Cortex of kidney (tissue), 1 donor: ENCODE results near the gene SESTD1.

Source experiments
- DNase-seq: peaks from one replicate; lab custom pipeline; 2025; lab: John Stamatoyannopoulos, UW

Gene SESTD1

GRCh38 chr2:179184610-179185009 is 80.0 kb downstream of the SESTD1 start:
- no peak for DNase-seq

DNA sequence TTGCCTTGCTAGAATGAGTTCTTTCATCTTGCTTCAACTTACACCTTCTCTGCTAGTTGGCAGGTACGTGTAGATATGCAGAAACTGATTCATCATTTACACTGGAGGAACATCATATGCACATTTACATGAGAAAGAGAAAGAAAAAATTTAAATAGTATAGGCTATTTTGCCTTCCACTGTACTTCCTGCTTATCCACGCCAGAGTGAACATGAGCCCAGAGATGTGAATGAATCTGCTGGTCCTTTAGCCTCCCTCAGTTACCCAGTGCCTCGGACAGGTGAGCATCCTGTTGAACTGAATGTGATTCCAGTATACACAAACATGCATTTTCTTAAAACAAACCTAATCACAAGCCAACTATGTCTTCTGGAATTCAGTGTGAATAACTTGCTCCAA is 83.6 kb downstream of the SESTD1 start:
- no peak for DNase-seq

- DNase-seq = no peak
Measured at GRCh38 chr2:179180242-179180641, 84.4 kb downstream of the SESTD1 start.

- no peak for DNase-seq
Measured at GRCh38 chr2:179179719-179180118, 84.9 kb downstream of the SESTD1 start.

DNA sequence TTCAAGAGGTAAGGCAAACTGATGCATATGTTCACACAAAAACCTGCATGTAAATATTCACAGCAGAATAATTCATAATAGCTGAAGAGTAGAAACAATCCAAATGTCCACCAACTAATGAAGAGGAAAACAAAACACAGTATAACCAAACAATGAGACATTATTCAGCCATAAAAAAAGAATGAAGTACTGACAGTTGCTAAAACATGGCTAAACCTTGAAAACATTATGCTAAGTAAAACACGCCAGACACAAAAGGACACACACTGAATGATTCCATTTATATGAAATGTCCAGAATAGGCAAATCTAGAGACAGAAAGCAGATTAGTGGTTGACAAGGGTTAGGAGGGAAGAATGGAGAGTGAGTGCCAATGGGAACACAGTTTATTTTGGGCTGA is 86.9 kb downstream of the SESTD1 start:
- no peak for DNase-seq

DNA sequence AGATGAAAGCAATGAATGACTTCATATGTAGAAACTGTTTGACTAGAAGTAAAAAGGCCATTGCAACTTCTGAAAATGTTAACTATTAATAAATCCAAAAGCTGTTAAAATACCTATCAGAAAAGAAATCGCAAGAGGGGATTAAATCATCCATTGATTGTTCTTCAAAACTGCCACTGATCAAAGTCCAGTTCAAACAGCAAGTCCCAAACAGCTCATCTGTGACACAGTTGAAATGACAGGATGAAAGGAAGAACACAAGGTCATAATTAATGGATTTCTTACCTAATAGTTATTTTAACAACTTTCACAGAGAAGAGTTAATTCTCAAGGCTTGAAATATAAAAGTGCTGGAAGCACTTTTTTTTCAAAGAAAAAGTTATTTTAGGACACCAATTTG is 90.4 kb downstream of the SESTD1 start:
- DNase-seq = no peak

- no peak for DNase-seq
Measured at GRCh38 chr2:179172894-179173293, 91.7 kb downstream of the SESTD1 start.

- DNase-seq = no peak
Measured at GRCh38 chr2:179171371-179171770, 93.3 kb downstream of the SESTD1 start.

DNA sequence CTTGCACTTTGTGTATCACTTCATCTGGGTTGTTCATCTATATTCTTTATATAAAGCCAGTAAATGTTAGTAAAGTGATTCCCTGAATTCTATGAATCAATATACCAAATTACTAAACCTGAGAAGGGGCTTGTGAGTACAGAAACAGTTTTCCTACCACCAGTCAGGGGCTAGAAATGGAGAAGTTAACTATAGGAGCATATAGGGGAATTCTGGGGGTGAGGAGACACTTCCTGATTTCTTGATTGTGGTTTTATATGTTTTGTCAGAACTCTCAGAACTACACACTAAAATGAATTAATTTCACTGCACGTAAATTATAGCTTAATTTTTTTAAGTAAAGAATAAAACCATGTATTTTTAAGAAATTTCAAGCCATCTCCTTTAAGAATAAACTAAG is 93.7 kb downstream of the SESTD1 start:
- no peak for DNase-seq

DNA sequence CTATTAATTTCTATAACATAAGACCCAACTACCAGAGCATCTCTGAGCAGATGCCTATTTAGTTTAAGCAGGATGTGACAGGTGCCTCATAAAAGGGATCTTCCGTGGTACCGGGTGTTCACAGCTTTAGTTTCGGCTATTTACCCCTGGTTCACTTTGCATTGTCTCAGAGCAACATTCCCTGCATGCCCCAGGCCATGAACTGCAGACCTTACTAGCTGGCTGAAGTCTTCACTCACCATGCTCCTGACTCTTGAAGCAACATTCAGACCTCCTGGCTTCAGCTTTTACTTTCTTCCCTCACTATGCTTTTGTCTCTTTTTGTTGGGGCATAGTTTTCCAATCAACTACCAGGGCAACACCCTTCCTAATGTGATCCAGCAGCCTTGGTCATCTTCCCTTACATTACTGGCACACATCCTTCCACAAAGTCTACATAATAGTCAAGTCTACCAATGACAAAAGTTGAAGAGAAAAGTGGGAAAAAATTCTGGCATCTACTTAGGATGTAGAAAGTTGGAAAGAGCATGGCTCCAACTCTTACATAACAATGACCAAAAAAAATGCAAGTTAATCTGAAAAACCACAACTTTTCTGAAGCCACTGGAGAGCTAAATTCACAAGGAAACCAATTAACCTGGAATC is 99.2 kb downstream of the SESTD1 start:
- DNase-seq = no peak

DNA sequence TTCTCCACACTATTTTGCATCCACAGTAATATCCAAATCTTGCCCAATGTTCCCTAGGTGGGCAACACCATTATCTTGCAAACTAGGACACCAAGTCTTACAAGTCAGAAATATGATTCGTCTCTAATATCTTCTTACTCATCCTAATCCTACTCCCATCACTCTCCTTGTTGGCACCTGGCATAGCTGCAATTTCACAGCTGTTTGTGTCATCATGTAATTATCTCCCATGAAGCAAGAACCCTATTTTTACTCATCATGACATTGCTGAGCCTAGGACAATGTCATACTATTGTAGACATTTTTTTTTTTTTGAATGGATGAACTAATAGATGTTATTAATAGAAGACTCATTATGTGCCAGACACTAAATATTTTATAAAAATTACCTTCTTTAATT is 123.4 kb downstream of the SESTD1 start:
- DNase-seq = no peak

- no peak for DNase-seq
Measured at GRCh38 chr2:179140571-179140970, 124.1 kb downstream of the SESTD1 start.

GRCh38 chr2:179139506-179139905 is 125.1 kb downstream of the SESTD1 start:
- DNase-seq = no peak

DNA sequence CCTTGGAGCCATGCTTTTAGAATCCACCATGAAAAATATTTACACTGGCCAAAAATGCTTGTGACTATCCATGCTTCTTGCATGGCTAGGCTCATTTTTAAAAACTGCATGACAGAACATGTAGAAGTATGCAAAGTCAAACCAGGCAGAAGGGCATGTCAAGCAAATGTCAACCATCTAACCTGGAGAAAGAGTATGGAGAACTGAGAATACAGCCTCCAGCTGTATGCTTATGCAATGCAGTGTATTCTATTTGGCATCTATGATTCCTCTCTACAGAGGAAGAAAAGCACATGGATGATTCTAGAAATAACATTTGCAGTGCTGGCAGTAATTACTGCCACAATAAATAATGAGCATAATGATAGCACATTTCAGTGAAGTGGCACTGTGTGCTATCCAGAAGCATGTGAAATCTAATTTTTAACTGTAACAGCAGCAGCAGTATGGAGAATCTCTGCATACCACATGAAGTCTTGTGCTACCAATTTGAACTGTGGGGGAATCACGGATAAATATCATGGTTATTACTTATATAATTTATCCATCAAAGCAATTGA is 127.4 kb downstream of the SESTD1 start:
- no peak for DNase-seq

DNA sequence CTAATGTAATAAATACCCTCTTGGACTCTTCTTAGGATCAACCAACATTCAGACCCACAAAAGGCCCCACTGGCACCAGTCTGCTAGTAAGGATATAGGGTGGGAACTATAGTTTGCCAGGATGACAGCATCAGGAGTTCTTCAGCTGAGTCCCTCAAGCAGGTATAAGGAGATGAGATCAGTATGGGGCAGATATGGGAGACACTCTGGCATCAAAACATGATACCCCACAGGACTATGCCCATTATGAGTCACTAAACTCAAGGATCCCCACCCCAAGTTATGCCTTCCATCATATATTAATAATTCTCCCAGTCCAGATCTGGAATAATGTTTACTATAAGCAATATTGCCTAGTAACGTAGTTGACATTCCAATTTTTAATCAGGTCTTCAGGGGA is 131.6 kb downstream of the SESTD1 start:
- no peak for DNase-seq

- DNase-seq = no peak
Measured at GRCh38 chr2:179132076-179132475, 132.6 kb downstream of the SESTD1 start.

GRCh38 chr2:179130560-179130959 is 134.1 kb downstream of the SESTD1 start:
- no peak for DNase-seq

DNA sequence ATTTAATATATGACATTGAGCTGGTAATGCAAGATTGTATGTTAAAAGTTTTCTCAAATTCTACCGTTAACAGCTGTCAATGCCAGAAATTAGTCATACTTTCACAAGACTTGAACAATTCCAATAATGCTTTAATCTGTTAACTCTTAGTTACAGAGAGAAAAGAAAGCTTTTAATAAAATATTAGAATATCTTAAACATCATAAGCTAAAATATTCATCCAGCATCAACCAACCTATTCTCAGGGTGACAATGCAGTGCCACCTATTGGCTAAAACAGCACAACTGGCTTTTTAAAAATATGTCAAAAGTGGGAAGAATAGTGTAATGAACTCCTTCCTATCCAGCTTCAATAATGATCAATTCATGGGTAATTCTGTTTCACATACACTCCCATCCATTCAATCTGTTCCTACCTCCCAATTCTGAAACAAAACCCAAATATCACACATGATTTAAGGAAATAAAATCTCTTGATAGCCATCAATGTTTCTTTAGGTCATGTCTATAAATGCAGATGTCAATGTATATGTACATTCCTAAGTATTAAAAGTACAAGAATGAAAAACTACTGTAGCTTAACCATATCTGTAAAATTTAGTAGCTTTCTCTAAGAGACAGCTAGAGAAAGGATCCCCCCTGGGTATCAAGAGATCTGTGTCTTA is 134.9 kb downstream of the SESTD1 start:
- no peak for DNase-seq

- no peak for DNase-seq
Measured at GRCh38 chr2:179125404-179125803, 139.2 kb downstream of the SESTD1 start.

DNA sequence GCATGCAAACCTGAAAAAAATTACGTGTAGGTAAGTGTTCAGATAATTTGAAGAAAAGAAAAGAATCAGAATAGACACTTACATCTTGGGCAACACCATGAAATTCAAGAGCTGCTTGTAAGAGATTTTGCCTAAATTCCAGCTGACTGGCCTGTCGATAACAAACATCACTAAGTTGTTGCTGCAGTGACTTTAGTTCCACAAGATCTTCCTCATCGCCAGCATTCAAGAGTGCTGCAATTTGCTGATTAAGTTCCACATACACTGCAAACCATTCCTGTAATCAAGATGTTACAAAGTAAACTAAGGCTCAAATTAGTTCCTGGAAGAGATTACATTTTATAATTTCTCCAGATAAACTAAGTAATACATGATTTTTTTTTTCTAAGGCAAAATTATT is 140.3 kb downstream of the SESTD1 start:
- DNase-seq = no peak

- no peak for DNase-seq
Measured at GRCh38 chr2:179123272-179123662, 141.4 kb downstream of the SESTD1 start.

GRCh38 chr2:179107737-179108136 is 156.9 kb downstream of the SESTD1 start:
- DNase-seq = no peak

DNA sequence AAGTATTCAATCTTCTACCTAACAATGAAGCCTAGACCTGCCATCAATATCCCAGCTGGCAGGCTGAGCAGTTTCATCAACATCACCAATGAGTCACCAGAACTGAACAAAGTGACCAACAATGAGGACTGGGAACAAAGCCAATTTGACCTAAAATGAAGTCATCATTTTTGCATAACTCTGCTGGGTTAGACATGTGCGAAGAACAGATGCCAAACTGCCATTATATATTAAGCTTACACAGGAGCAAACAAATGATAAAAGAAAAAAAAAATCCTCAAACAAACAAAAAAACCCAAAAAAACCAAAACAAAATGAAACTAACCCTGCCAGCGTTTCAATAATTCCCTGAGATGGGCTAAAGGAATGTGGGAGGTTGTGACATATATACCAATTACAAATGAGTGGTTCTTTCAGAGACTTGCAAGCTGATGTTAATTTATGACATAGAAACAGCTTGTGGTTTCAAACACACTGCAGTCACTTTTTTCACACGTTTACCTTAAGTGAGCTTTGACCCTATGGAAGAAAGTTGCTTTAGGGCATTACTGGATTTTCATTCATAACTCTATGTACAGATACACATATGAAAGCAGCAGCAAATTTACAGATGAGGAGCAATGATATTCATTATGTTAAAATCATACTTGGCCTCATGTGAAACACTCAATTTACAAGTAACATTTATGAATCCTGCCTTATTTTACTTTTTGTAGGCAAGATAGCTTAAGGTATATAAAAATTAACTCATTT is 157.8 kb downstream of the SESTD1 start:
- DNase-seq = no peak
